Heart right ventricle (tissue), 16 donors: ENCODE measurements around the gene IDH3G. TPM values are rescaled to one million over a fixed set of nuclear protein-coding genes. Genes with fewer than 3 reads are reported as not detected.
A peak's percentile ranks its signal among the peaks of the same experiment; 100 is the strongest.

Source experiments
- ATAC-seq, 8 donors: fragments of 200-7000 bp; cut with Tn5 transposase; one replicate each; pipeline ENCODE4 v1.9.1; 2020; ENCODE audit warnings: mild to moderate bottlenecking in 8 of 8, moderate library complexity in 8 of 8, moderate number of reproducible peaks in 1 of 8
- DNase-seq, 2 donors: peaks; one replicate each; pipeline ENCODE4 v3.0.0-alpha.2; 2020
- H3K27ac ChIP-seq, 10 donors: fragments of 200-600 bp; sonication (generic) in 2 of 10; one replicate each; pipeline versions ENCODE4 v1.5.0 to v1.8.0; 2020 to 2022; ENCODE audit warnings: mild to moderate bottlenecking in 3 of 10
- H3K27me3 ChIP-seq, 7 donors: fragments of 200-600 bp; one replicate each; pipeline ENCODE4 v1.8.0; 2021 to 2022; ENCODE audit warnings: mild to moderate bottlenecking in 2 of 7
- H3K36me3 ChIP-seq, 9 donors: fragments of 200-600 bp; sonication (generic) in 1 of 9; one replicate each; pipeline versions ENCODE4 v1.5.0 to v1.8.0; 2020 to 2022; ENCODE audit warnings: mild to moderate bottlenecking in 2 of 9
- H3K4me1 ChIP-seq, 9 donors: fragments of 200-600 bp; sonication (generic) in 1 of 9; one replicate each; pipeline versions ENCODE4 v1.5.0 to v1.8.0; 2020 to 2022; ENCODE audit warnings: mild to moderate bottlenecking in 4 of 9
- H3K4me3 ChIP-seq, 10 donors: fragments of 200-600 bp; sonication (generic) in 2 of 10; one replicate each; pipeline versions ENCODE4 v1.5.0 to v1.8.0; 2020 to 2022; ENCODE audit warnings: mild to moderate bottlenecking in 7 of 10, moderate library complexity in 2 of 10
- H3K9me3 ChIP-seq, 11 donors: fragments of 200-600 bp in 10 of 11; sonication (generic) in 2 of 11; one replicate each; pipeline versions ENCODE4 v1.5.0 to v1.8.0; 2013 to 2022; ENCODE audit warnings: mild to moderate bottlenecking in 2 of 11, control low read depth in 1 of 11, moderate library complexity in 1 of 11
- WGBS, 2 donors: extraction: QIAGEN DNeasy Blood & Tissue Kit; methylation state at CpG; one replicate each; pipeline ENCODE4 v1.1.7; 2013; ENCODE audit warnings: inconsistent platforms in 1 of 2; 5-methylcytosine and 5-hydroxymethylcytosine counted together
- intact Hi-C, 10 donors: fragments of 100-400 bp; cut with DNase I; formaldehyde crosslinking; loops; one replicate each; pipeline versions ENCODE4 v1.11.1 to v1.14.2; 2022
- polyA plus RNA-seq, 2 donors: library from polyadenylated mRNA; stranded (reverse); fragments of 200-250 nt; gene quantifications; one replicate each; pipeline ENCODE4 v1.2.3, GENCODE V29; 2013
- total RNA-seq, 10 donors: library from RNA; stranded (reverse); fragmentation: NEBNext Ultra II Directional in 3 of 10; extraction: Animal tissue kit (Norgen Biotek cat#: 25700) in 3 of 10; gene quantifications; one replicate each; pipeline versions ENCODE4 v1.2.1 to v1.2.4, GENCODE V29; 2021 to 2023
- TF ChIP-seq, protein P1 (sequence below), 9 donors: fragments of 200-600 bp; sonication (generic) in 2 of 9; IDR thresholded peaks; one replicate each; pipeline versions ENCODE4 v1.5.0 to v1.8.0; 2021 to 2022; ENCODE audit warnings: antibody characterized with exemption in 9 of 9, mild to moderate bottlenecking in 5 of 9, moderate library complexity in 1 of 9
- donor health status: Arrhythmogenic right ventricular cardiomyopathy.
- donor health status: ischemic (EF 13 %, LVEDD 7.1; RV severe dilation, severe dysfunction).
- donor health status: healthy with polysubstance abuse.
- donor health status: DM: no; HTN: yes; CAD: no.
- donor health status: DM: no; HTN: no; CAD: no.
- donor health status: ischemic (EF 25% LVEDD 6.9; RV normal size, moderate dysfunction).
- donor health status: ischemic (EF 25% LVEDD 5.7; RV mildly dilated, moderate dysfunction).
- donor health status: healthy.
- donor health status: DM: yes; HTN: yes; CAD: no.
- donor health status: Ischemic cardiomyopathy.
- donor health status: ischemic (EF 35%, LVEDD 5.7; RV mildly dilated, moderate dysfunction).
- donor health status: nonischemic (EF 11% LVEDD 7.7; RV severe dilation, severe dysfunction).
- donor health status: DM: yes; HTN: yes; CAD: no.
- donor health status: PGD.
- donor health status: ischemic (EF 29% LVEDD 5.4; RV normal size, mild dysfunction).
- donor health status: nonischemic (EF 23%, LVEDD 6.1; RV moderate dilation, normal function).

The IDH3G gene
- total and polyA plus RNA-seq, 12 donors = 58.7 to 97.2 (median 74.5) TPM

- WGBS, 2 donors = 90 to 94% methylated on average over 30 to 54 of the region's 56 CpGs
- H3K9me3 ChIP-seq = no peaks in the 10 kb centered on the region
- TF ChIP-seq, protein P1, sequence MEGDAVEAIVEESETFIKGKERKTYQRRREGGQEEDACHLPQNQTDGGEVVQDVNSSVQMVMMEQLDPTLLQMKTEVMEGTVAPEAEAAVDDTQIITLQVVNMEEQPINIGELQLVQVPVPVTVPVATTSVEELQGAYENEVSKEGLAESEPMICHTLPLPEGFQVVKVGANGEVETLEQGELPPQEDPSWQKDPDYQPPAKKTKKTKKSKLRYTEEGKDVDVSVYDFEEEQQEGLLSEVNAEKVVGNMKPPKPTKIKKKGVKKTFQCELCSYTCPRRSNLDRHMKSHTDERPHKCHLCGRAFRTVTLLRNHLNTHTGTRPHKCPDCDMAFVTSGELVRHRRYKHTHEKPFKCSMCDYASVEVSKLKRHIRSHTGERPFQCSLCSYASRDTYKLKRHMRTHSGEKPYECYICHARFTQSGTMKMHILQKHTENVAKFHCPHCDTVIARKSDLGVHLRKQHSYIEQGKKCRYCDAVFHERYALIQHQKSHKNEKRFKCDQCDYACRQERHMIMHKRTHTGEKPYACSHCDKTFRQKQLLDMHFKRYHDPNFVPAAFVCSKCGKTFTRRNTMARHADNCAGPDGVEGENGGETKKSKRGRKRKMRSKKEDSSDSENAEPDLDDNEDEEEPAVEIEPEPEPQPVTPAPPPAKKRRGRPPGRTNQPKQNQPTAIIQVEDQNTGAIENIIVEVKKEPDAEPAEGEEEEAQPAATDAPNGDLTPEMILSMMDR (IDR thresholded peaks at IDR 0.05) = no peak
- no peak overlapping the region for H3K4me3 ChIP-seq
- H3K27me3 ChIP-seq = peaks cover 0 to 11% (median 0%) of the 10 kb centered on the region in 7 donors
- DNase-seq (peak in 1 of 2 donors; percentile 10), ATAC-seq (no peak)
- no peaks in the 10 kb centered on the region for H3K36me3 ChIP-seq
- H3K27ac ChIP-seq = no peak overlapping the region
- H3K4me1 ChIP-seq = peaks cover 3 to 23% (median 15%) of the 10 kb centered on the region in 9 donors
- intact Hi-C loops = loop anchor here in 2 of 10 donors (5.0 to 10.0 kb wide), 2 partner anchors 185 to 188 kb away; no protein-coding TSS in a partner anchor
Measured at GRCh38 chrX:153766871-153767673, 27.1 kb downstream of the IDH3G start.

DNA sequence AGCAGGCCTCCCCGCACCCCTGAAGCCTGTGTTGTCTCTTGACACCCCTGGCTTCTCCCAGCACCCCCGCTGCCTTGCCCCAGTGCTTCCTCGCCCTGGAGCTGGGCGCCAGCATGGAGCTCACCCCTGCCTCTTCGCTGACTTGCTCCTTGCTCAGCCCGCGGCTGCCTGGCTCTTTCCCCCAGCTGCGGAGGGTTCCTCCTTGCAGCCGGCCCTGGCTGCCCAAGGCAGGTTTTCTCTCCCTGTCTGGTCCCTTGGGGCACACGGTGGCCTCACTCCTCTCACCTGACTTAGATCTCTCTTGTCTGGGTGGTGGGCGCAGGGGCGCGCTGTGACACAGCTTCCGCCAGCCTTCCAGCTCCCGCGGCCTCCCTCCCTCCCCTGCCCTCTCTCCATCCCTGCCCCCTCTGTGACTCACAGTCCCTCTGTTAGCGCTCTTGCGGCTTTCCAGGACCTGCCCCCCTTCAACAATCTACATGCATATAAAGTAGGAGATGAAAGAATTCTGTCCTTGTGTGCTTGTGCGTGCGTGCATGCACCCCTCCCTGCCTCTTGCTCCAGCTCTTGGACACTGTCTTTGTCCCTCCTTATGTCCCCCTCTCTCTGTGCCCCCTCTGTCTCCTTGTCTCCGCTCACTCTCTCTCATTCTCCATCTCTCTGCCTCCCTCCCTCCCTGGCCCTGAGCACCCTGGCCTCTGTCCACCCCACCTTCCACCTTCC lies 27.9 kb downstream of the IDH3G start:
- Histone ChIP-seq H3K27me3 (peaks cover 0 to 11% (median 0%) of the 10 kb centered on the region in 7 donors), H3K27ac (peak overlapping the region in 6 of 10 donors; percentile 14 to 48 (median 38)), H3K9me3 (no peaks in the 10 kb centered on the region), H3K4me1 (peaks cover 3 to 23% (median 15%) of the 10 kb centered on the region in 9 donors), H3K36me3 (no peaks in the 10 kb centered on the region), H3K4me3 (peak overlapping the region in 3 of 10 donors; percentile 10 to 26 (median 10))
- WGBS, 2 donors = 52 to 64% methylated on average over 17 to 21 of the region's 21 CpGs
- TF ChIP-seq, protein P1 (IDR thresholded peaks at IDR 0.05) = no peak
- intact Hi-C loops = loop anchor here in 2 of 10 donors (5.0 to 10.0 kb wide), 2 partner anchors 186 to 189 kb away; no protein-coding TSS in a partner anchor
- DNase-seq (peak in 1 of 2 donors; percentile 11), ATAC-seq (no peak)

GRCh38 chrX:153765138-153766079 lies 28.8 kb downstream of the IDH3G start:
- WGBS, 2 donors = 35 to 58% methylated on average over 14 to 26 of the region's 27 CpGs
- H3K27me3 ChIP-seq = peaks cover 0 to 11% (median 0%) of the 10 kb centered on the region in 7 donors
- H3K4me3 ChIP-seq = peak overlapping the region in 3 of 10 donors; percentile 10 to 26 (median 10)
- DNase-seq (peak in 1 of 2 donors; percentile 30), ATAC-seq (peak; percentile 27 to 80 (median 63))
- H3K9me3 ChIP-seq = no peaks in the 10 kb centered on the region
- peaks cover 3 to 23% (median 15%) of the 10 kb centered on the region in 9 donors for H3K4me1 ChIP-seq
- intact Hi-C loops = loop anchor here in 5 of 10 donors (2.0 to 10.0 kb wide), 6 partner anchors 29 to 189 kb away; partner anchors contain the start of genes IDH3G (in 1 of the 5) and SSR4 (in 1 of the 5)
- H3K36me3 ChIP-seq = no peaks in the 10 kb centered on the region
- peak overlapping the region in 9 of 10 donors; percentile 12 to 52 (median 39) for H3K27ac ChIP-seq
- TF ChIP-seq, protein P1 (IDR thresholded peaks at IDR 0.05) = no peak
